Body of pancreas (tissue), 4 donors: ENCODE data around the gene PAPOLB.

ENCODE experiments used
- CTCF ChIP-seq, 7 experiments: fragments of 450-650 bp in 4 of 7; fragments of 200-600 bp in 3 of 7; sonication (generic) in 3 of 7; IDR thresholded peaks; one replicate each; pipeline ENCODE4 v1.5.1; 2016 to 2019; ENCODE audit warnings: antibody characterized with exemption in 7 of 7
- POLR2A ChIP-seq, 3 donors: fragments of 450-650 bp; IDR thresholded peaks; one replicate each; pipeline ENCODE4 v1.6.1; 2016; ENCODE audit warnings: antibody characterized with exemption in 3 of 3, mild to moderate bottlenecking in 2 of 3

DNA sequence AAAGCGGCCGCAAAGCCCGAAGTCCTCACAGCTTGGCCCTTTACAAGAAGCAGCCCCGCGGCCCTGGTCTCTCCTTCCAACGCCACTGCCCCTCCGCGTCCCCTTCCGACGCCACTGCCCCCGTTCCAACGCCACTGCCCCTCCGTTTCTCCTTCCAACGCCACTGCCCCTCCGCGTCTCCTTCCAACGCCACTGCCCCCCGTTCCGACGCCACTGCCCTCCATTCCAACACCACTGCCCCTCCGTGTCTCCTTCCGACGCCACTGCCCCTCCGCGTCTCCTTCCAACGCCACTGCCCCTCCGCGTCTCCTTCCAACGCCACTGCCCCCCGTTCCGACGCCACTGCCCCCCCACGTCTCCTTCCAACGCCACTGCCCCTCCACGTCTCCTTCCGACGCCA is 53.3 kb downstream of the PAPOLB start:
- TF ChIP-seq CTCF (IDR thresholded peaks at IDR 0.05) (no peak), POLR2A (IDR thresholded peaks at IDR 0.05) (no peak)
